ENCODE measurements around the gene LMTK2.
"Not testable (repeated sequence)": the region's sequence is repeated elsewhere in the genome, so short reads cannot be mapped to it uniquely, and the experiment has no call there.

The LMTK2 gene

DNA sequence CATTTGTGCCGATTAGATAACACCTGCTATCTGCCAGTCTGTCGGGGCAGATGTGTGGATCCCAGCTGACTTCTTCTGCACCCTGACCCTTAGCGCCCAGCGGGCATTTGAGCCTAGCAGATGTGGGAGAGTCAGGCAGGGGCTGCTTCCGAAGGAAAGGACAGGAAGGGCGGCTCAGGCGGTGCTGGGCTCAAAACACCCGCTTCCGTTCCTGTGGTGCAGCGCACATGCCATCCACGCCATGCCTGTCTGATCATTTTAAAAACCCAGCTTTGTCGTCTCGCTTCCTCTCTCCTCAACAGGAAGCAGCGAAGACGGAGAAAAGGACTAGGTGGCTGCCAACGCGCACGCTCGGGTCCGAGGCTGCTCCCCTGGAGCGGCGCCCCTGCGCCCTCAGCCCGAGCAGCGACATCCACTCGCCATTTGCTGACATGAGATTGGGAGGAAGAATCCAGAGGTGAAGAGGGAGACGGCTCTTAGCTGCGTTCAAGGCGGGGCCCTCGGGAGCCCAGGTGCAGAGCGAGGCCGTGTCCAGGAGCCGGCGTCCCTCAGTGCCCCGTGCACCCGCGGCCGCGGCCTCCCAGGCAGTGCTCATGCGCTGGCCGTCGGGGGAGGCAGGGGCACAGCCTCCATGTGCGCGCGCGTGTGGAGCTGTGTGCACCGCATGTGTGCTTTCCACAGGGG, 98.6 kb downstream of the LMTK2 start:
- DNase-seq, result no peak

GRCh38 chr7:98206451-98207330, 100.0 kb downstream of the LMTK2 start:
- DNase-seq, result no peak

GRCh38 chr7:98209166-98209920, 102.7 kb downstream of the LMTK2 start:
- no peak for DNase-seq

DNA sequence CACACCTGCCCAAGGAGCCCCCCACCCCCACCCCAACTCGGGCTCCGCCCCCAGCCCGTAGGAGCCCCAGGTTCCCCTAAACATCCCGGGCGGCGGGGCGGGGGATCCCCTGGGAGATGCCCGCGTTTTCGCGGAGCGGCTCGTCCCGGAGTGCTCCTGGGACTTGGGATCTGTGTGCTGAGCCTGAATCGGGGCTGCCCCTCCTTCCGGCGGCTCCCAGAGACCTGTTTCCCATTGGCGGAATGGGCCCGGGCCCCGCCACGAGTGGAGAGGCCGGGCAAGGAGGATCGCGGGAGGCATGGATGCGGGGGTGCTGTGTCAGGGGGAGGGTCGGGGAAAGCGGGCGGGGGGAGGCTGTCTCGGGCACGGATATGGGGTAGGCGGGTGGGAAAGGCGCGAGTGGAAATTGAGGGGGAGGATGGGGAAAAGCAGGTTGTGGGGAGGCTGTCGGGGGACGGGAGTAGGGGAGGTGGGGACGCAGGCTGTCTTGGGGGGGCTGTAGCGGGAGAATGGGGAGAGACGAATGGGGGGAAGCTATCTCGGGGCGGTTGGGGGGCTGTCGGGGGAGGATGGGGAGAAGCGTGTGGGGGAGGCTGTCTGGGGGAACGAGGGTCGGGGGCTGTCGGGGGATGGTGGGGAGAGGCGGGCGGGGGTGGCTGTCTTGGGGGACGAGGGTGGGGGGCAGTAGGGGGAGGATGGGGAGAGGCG, 104.0 kb downstream of the LMTK2 start:
- no peak for DNase-seq

GRCh38 chr7:98211221-98211675, 104.6 kb downstream of the LMTK2 start, which contains the start of gene BHLHA15:
Gene BHLHA15 (plus strand): TSS chr7:98211439. CDS start chr7:98212310, 871 bp downstream.
- no peak for DNase-seq

DNA sequence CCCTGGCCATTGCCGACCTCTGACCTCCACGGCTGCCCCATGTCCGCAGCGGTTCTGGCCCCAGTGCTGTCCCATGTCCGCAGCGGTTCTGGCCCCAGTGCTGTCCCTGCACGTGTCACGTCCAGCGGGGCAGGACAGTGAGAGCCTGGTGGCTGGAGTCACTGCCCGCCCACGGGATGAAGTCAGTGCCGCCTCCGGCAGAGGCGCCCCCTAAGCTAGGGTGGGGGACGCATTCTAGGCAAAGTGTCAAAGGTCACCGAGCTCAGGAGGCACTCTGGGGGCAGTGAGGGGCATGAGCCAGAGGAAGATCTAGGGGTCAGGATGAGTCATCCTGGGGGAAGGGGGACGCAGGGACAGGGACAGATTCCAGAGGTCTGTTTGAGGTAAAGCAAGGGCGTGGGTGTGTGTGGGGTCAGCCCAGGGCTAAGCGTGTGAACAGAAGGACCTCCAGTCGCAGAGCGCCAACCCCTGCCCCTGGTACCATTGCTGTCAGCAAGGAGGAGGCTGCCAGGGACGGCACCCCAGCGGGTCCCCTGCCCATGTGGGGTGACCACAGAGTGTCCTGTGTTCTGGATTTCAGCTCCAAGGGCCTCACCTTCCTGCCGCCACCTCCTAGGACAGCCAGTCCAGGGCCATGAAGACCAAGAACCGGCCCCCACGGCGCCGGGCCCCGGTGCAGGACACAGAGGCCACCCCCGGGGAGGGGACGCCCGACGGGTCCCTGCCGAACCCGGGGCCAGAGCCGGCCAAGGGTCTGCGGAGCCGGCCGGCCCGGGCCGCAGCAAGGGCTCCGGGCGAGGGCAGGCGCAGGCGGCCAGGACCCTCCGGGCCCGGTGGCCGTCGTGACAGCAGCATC, 105.2 kb downstream of the LMTK2 start:
- no peak for DNase-seq

GRCh38 chr7:98212532-98213041, 105.9 kb downstream of the LMTK2 start:
- DNase-seq, result no peak

- DNase-seq, result no peak
Observed at GRCh38 chr7:98213296-98213887, 106.7 kb downstream of the LMTK2 start.

DNA sequence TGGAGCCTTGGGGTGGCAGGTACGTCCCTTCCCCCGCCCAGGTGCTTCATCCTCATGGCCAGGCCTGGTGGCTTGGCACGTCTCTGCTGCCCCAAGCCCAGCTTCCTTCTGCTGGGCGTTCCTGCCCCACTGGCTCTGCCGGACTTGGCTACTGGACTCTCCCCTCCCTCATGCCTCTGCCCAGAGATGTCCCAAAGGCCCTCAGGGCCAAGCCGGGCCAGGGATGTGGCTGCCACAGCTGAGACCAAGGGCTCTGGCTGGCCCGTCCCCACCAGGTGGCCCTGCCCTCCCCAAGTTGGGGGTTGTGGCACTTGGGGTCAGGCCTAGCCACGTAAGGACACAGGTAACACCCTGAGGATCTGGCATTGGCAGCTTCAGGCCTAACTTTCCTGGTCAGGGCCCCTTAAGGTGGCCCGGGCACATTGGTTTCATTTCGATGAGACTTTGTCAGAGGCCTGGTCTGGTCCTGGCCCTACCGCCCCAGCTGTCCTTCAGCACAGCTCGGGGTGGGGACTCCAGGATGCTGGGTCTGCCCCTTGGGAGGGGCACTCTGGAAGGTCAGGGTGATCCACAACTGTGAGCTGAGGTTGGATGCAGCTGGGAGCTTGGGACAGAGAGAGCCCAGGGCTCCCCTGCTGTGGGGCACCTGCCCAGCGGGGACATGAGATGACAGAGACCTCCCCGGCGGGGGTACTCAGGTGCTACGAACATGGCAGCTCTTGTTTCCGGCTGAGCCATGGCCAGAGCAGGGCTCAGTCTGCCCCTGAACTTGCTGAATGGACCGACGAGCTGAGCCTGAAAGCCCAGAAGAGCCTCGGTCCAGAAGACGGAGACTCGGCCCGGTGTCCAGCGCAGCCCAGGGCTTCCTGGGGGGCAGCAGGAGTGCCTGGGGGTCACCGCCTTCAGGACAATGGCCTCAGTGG, 107.5 kb downstream of the LMTK2 start:
- no peak for DNase-seq

- DNase-seq, result no peak
Observed at GRCh38 chr7:98214811-98215321, 108.2 kb downstream of the LMTK2 start.

- no peak for DNase-seq
Observed at GRCh38 chr7:98215561-98216495, 109.2 kb downstream of the LMTK2 start.

DNA sequence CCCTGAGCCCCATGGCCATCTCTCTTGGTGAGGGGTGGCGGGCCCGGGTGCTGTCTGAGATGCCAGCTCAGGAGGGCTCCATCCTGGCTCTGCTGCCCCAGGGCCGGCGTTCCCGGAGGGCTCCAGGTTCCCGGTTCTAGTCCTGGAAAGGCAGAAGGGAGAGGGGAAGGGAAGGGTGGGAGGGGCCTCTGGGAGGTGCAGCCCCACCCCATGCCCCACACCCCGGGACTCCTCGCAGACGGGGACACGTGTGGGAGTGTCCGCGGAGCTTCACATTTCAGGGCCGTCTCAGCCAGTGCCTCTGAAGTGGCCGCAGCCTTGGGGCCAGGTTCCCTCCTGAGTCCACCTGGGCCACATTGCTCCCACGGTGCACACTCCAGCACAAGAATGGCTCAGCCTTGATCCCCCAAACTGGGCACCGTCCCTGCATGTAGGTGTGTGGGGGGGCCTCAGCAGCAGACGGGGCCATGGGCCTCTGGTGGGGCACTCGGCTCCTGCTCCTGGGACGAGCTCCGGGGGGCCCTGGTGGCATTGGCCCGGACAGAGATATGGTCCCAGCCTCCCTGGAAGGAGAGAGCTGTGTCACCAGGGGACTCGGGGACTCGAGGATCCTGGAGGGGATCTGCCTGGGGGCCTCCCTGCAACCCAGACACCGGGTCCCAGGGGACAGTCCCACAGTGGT, 110.4 kb downstream of the LMTK2 start:
- DNase-seq, result no peak

GRCh38 chr7:98217623-98218582, 111.2 kb downstream of the LMTK2 start:
- no peak for DNase-seq

- DNase-seq, result not testable (repeated sequence)
Observed at GRCh38 chr7:98219382-98219781, 112.7 kb downstream of the LMTK2 start.

- no peak for DNase-seq
Observed at GRCh38 chr7:98221611-98222532, 115.2 kb downstream of the LMTK2 start.

Measured in activated CD4-positive, alpha-beta T cell treated with anti-CD3 and anti-CD28 coated beads for 1 hour (primary cell).